Astrocyte (in vitro differentiated cells and primary cell): Measurements from ENCODE around the gene DYSF.
"Not testable (repeated sequence)": the region's sequence is repeated elsewhere in the genome, so short reads cannot be mapped to it uniquely, and the experiment has no call there.

ENCODE experiments used
- EZH2 ChIP-seq: IDR thresholded peaks from 2 replicates; pipeline ENCODE4 v1.6.1; 2012; ENCODE audit warnings: mild to moderate bottlenecking, low read length, inconsistent platforms; ENCODE audit not compliant: insufficient read depth
- TF ChIP-seq, protein P1 (sequence below): IDR thresholded peaks from 2 replicates; pipeline ENCODE4 v1.5.1; 2011; ENCODE audit warnings: low read depth, mild to moderate bottlenecking, inconsistent platforms, low read length, moderate library complexity; ENCODE audit not compliant: insufficient read depth

DNA sequence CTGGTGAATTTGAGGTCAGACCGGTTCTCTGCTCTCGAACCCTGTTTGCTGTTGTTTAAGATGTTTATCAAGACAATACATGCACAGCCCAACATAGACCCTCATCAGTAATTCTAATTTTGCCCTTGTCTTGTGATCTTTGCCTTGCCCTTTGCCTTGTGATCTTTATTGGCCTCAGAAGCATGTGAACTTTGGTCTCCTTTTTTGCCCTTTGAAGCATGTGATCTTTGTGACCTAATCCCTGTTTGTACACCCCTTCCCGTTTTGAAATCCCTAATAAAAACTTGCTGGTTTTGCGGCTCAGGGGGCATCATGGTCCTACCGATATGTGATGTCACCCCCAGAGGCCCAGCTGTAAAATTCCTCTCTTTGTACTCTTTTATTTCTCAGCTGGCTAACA lies 8.2 kb upstream of the DYSF start:
- TF ChIP-seq, protein P1, sequence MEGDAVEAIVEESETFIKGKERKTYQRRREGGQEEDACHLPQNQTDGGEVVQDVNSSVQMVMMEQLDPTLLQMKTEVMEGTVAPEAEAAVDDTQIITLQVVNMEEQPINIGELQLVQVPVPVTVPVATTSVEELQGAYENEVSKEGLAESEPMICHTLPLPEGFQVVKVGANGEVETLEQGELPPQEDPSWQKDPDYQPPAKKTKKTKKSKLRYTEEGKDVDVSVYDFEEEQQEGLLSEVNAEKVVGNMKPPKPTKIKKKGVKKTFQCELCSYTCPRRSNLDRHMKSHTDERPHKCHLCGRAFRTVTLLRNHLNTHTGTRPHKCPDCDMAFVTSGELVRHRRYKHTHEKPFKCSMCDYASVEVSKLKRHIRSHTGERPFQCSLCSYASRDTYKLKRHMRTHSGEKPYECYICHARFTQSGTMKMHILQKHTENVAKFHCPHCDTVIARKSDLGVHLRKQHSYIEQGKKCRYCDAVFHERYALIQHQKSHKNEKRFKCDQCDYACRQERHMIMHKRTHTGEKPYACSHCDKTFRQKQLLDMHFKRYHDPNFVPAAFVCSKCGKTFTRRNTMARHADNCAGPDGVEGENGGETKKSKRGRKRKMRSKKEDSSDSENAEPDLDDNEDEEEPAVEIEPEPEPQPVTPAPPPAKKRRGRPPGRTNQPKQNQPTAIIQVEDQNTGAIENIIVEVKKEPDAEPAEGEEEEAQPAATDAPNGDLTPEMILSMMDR, result not testable (repeated sequence)
- not testable (repeated sequence) for TF ChIP-seq EZH2
